Epithelial cell of esophagus (primary cell): ENCODE data around the gene USP35.

ENCODE experiments used
- DNase-seq: peaks from one replicate; pipeline ENCODE4 v3.0.0; 2010; ENCODE audit warnings: low read depth
- H3K4me3 ChIP-seq: 2 replicates; pipeline ENCODE4 v1.5.1; 2011; ENCODE audit warnings: mild to moderate bottlenecking, low read length, control low read depth
- TF ChIP-seq, protein P1 (sequence below): IDR thresholded peaks from 2 replicates; pipeline ENCODE4 v1.5.1; 2011; ENCODE audit warnings: low read depth, mild to moderate bottlenecking, low read length, control low read depth, inconsistent platforms; ENCODE audit not compliant: insufficient read depth; ENCODE audit errors: missing control alignments

Gene USP35

DNA sequence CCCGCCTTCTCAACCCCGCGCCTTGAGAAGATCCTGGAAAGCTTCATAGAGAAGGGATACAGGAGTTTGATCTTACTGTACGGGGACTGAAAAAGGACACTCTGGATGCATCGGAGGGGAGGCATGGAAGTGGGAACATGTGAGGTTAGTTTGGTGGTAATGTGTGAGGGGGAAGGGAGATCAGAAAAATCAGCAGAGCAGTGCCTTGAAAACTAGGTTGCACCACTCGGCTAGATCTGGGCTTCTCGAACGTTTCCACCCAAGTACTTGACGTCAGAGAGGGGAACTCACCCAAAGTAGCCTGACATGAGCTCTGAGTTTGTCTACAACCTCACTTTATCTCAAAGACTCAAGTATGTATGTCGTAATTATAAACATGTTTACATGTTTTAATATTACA is 14.5 kb downstream of the USP35 start:
- no peak overlapping the region for H3K4me3 ChIP-seq
- no peak for DNase-seq
- TF ChIP-seq, protein P1, sequence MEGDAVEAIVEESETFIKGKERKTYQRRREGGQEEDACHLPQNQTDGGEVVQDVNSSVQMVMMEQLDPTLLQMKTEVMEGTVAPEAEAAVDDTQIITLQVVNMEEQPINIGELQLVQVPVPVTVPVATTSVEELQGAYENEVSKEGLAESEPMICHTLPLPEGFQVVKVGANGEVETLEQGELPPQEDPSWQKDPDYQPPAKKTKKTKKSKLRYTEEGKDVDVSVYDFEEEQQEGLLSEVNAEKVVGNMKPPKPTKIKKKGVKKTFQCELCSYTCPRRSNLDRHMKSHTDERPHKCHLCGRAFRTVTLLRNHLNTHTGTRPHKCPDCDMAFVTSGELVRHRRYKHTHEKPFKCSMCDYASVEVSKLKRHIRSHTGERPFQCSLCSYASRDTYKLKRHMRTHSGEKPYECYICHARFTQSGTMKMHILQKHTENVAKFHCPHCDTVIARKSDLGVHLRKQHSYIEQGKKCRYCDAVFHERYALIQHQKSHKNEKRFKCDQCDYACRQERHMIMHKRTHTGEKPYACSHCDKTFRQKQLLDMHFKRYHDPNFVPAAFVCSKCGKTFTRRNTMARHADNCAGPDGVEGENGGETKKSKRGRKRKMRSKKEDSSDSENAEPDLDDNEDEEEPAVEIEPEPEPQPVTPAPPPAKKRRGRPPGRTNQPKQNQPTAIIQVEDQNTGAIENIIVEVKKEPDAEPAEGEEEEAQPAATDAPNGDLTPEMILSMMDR: no peak

DNA sequence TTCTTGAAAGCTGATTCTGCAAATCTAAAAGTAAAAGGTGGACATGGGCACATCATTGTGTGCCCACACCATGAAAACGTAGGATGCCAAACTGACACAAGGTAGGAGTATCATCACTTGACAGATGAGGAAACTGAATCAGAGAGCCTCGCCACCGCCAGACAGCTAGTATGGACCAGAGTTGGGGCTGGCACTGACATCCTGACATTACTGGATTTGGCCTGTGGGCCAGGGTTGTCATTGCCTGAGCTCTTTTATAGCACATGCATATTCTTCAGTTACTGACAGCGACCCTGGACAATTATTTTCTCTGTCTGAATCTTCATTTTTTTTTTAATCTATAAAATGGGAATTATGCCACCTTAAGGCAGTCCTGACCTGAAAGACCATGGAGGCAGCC is 16.5 kb downstream of the USP35 start:
- DNase-seq: no peak
- TF ChIP-seq, protein P1: no peak
- no peak overlapping the region for H3K4me3 ChIP-seq

GRCh38 chr11:78205691-78206090 is 17.0 kb downstream of the USP35 start:
- no peak overlapping the region for H3K4me3 ChIP-seq
- TF ChIP-seq, protein P1: no peak
- no peak for DNase-seq

DNA sequence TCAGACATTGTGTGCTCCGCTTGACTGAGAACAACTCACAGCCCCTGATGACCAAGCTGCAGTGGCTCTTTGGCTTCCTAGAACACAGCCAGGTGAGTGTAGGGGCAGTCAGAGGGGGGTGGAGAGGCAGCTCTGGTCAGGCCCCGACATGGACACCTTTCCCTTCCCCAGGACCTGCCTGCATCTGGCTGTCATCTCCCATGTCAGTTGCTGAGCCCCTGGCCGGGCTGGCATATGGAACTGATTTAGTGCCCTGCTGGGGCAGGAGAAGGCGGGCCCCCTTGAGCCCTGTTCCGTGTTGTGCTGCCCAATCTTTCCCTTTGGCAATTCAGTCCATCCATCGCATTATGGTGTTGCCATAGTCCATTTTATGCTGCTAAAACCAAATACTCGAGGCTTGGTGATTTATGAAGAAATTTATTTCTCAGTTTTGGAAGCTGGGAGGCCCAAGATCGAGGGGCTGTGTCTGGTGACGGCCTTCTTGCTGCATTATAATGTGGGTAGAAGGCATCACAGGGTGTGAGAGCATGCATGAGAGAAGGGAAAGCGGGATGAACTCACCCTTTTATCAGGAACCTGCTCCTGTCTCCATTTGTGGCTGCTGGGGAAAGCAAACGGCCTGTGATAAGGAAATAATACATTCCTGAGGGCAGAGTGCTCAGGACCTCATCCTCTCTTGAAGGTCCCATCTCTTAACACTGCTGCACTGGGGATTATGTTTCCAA is 19.0 kb downstream of the USP35 start:
- no peak overlapping the region for H3K4me3 ChIP-seq
- DNase-seq: no peak
- TF ChIP-seq, protein P1: no peak

DNA sequence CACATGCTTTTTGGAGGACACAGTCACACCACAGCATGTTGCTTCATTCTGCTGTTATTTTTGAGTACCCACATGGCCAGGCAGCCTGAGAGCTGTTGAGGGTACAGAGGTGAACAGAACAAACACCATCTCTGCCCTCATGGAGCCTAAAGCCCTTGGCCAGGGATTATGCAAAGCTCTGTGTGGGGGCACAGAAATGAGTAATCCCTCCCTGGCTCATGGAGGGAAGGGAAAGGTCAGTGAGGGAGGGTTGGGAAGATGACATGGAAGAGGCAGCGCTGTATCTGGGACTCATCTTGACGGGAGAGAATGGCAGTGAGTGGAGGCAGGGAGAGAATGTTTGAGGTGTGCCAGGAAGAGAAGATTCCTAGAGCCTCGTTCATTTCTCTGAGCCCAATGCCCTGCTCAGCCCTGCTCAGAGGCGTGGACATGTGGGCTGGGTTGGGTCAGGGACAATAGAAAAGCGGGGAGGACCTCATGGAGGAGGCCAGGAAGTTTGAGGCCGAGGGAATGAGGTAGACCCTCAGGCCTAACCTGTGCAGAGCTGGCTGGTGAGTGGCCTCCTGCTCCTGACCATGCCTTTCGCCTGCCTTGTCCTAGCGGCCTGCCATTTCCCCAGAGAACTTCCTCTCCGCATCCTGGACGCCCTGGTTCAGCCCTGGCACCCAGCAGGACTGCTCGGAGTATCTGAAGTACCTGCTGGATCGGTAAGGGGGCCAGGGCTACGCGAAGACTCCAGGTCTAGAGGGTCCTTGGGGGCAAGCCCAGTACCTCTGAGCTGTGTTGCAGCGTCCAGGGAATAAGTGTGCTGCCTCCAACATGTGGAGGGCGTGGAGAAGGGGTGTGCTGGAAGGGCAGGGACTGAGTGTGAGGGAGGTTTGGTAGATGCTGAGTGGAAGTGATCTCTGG is 19.8 kb downstream of the USP35 start:
- no peak for DNase-seq
- TF ChIP-seq, protein P1: no peak
- no peak overlapping the region for H3K4me3 ChIP-seq

GRCh38 chr11:78209478-78209877 is 20.8 kb downstream of the USP35 start:
- H3K4me3 ChIP-seq: no peak overlapping the region
- TF ChIP-seq, protein P1: no peak
- DNase-seq: no peak
